Stimulated activated CD4-positive, alpha-beta T cell treated with anti-CD3 and anti-CD28 coated beads, Interleukin-2, amount 100 ng/mL, for 48 hours (primary cell): ENCODE results near the gene MLST8.
"Not testable (repeated sequence)": the region's sequence is repeated elsewhere in the genome, so short reads cannot be mapped to it uniquely, and the experiment has no call there.

Experiments used
- DNase-seq, 2 donors: peaks; one replicate each; pipeline ENCODE4 v3.0.0-alpha.2; 2020

The MLST8 gene

DNA sequence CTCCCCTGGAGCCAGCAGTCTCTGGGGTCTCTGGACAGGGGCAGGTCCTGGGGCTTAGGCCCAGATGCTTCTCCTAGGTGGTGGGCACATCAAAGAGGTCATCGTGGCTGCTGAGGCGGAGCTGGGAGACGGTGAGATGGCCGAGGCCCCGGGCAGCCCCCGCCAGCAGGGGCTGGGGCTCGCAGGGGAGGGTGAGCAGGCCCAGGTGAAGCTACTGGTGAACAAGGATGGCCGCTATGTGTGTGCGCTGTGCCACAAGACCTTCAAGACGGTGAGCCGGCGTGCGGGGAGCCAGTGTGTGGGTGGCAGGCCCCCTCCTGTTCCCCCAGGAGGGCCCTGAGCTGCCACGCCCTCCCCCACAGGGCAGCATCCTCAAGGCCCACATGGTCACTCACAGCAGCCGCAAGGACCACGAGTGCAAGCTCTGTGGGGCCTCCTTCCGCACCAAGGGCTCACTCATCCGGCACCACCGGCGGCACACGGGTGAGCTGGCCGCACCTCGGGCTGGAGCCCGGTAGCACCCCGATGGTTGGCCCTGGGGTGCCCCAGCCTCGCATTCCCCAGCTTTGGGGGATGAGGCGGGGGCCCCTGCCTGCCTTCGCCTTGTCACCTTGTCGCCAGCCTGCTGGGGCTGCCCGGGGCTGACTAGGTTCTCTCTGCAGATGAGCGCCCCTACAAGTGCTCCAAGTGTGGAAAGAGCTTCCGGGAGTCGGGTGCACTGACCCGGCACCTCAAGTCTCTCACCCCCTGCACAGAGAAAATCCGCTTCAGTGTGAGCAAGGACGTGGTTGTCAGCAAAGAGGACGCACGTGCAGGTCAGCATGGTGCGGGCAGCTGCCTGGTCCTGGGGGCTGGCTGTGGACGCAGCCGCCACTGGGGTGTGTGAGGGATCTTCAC lies 27.1 kb downstream of the MLST8 start:
- no peak for DNase-seq

DNA sequence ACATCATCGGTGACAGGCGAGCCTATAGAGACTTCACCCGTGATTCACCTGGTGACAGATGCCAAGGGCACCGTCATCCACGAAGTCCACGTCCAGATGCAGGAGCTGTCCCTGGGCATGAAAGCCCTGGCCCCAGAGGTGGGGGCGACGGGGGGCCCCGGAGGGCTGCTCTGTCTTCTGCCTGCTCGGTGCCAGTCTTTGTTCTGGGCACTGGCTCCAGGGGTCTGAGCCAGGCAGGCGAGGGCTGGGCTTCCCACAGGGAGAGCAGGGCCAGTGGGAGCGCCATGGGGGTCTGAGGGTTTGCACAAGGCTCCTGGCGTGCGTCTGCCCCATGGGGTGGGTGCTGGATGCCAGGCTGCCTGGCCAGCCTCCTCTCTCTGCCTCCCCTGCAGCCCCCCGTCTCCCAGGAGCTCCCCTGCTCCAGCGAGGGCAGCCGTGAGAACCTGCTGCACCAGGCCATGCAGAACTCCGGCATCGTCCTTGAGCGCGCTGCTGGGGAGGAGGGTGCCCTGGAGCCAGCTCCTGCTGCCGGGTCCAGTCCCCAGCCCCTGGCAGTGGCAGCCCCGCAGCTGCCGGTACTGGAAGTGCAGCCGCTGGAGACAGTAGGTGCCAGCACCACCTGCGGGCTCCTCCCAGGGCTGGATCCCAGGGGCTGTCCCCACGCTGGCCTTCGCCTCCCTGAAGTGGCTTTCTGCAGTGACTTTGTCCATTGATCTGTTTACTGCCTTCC lies 28.0 kb downstream of the MLST8 start:
- DNase-seq, result no peak

- no peak for DNase-seq
Measured at GRCh38 chr16:2233872-2234812, 28.9 kb downstream of the MLST8 start.

GRCh38 chr16:2234813-2235170 lies 29.5 kb downstream of the MLST8 start:
- no peak for DNase-seq

GRCh38 chr16:2235234-2235651 lies 30.0 kb downstream of the MLST8 start:
- DNase-seq, result no peak

GRCh38 chr16:2235695-2236336 lies 30.6 kb downstream of the MLST8 start:
- DNase-seq, result no peak

GRCh38 chr16:2236337-2237101 lies 31.3 kb downstream of the MLST8 start, which contains the start of gene DNASE1L2:
DNASE1L2 (plus strand) TSS chr16:2236444; CDS start chr16:2236817, 373 bp downstream.
- no peak for DNase-seq

GRCh38 chr16:2237102-2237482 lies 31.8 kb downstream of the MLST8 start:
- DNase-seq, result no peak

GRCh38 chr16:2237493-2238149 lies 32.4 kb downstream of the MLST8 start:
- no peak for DNase-seq

- DNase-seq, result no peak
Measured at GRCh38 chr16:2238150-2238837, 33.0 kb downstream of the MLST8 start.

GRCh38 chr16:2238838-2239675 lies 33.8 kb downstream of the MLST8 start:
- DNase-seq, result no peak

- DNase-seq, result not testable (repeated sequence)
Measured at GRCh38 chr16:2240331-2240730, 35.1 kb downstream of the MLST8 start.

GRCh38 chr16:2242598-2242997 lies 37.3 kb downstream of the MLST8 start:
- DNase-seq, result no peak

DNA sequence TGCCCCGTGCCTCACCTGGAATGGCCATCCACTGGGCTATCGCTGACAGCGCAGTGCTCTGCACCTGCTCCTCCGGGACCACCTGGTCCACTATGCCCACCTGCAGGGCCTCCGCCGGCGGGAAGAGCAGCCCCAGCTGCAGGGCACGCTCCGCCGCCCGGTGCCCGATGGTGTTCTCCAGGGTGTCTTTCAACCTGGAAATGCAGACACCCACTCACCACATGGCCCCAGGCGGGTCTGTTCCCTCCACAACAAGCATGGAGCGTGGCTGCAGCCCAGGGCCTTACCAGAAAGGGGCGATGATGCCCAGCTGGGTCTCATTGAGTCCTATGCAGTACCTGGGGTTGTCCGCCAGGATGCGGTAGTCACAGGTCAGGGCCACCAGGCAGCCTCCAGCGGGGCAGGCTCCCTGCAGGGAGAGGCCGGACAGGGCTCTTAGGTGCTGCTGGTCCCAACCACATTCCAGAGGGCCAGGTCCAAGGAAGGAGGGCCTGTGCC lies 37.8 kb downstream of the MLST8 start:
- DNase-seq, result no peak

GRCh38 chr16:2243781-2244180 lies 38.5 kb downstream of the MLST8 start:
- no peak for DNase-seq

GRCh38 chr16:2244301-2244700 lies 39.0 kb downstream of the MLST8 start:
- DNase-seq, result no peak

DNA sequence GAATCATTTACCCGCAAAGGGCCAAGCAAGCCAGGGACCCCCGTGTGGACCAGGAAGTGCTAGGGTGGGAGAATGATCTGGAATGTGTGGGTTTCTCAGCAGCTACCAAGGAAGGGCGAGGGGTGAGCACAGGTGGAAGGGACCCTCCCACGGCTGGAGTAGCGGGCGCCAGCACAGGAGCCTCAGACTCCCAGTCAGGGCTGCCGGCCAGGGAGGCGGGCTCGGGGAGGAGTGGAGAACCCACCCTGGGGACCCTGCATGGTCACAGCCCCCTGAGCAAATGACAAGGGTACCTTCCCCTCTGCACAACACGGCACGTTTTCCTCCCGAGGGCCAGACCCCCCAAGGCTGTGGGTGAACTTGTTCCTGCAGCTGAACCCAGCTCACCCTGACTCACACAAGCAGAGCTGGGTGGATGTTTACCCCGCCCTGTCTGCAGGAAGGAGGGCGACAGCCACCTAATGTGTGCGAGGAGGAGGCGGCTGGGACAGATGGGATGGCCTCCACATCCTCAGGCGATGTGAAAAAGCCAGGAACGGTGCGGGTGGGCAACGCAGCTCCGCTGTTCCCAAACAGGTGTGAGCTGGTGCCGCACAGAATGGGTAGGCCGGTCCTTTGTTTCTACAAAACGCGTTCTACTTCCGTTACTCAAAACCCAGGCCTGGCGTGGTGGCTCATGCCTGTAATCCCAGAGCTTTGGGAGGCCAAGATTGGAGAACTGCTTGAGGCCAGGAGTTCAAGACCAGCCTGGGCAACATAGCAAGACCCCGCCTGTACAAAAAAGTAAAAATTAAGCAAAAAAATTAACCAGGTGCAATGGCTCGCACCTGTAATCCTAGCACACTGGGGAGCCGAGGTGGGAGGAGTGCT lies 39.9 kb downstream of the MLST8 start:
- DNase-seq, result no peak

- no peak for DNase-seq
Measured at GRCh38 chr16:2246301-2246885, 41.1 kb downstream of the MLST8 start.
